SK-N-DZ (cell line): Measurements from ENCODE around the gene SYNGR2. TPM values are rescaled to one million over a fixed set of nuclear protein-coding genes. Genes with fewer than 3 reads are reported as not detected.
A peak's percentile ranks its signal among the peaks of the same experiment; 100 is the strongest.

Experiments used
- DNase-seq: peaks from one replicate; pipeline ENCODE4 v3.0.0-alpha.2; 2015; ENCODE audit warnings: low spot score
- polyA plus RNA-seq, 2 experiments: library from polyadenylated mRNA; depleted of rRNA; stranded (reverse); fragments of >200 nt; gene quantifications; 2 replicates each; pipeline ENCODE4 v1.2.3, GENCODE V29; 2014

The SYNGR2 gene, protein sequence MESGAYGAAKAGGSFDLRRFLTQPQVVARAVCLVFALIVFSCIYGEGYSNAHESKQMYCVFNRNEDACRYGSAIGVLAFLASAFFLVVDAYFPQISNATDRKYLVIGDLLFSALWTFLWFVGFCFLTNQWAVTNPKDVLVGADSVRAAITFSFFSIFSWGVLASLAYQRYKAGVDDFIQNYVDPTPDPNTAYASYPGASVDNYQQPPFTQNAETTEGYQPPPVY
- polyA plus RNA-seq (2014; cell fraction: cytosol; rRNA removed), result 6.6 and 7.1 TPM in 2 replicates
- polyA plus RNA-seq (2014; cell fraction: nucleus; rRNA removed), result 11.0 and 12.7 TPM in 2 replicates

DNA sequence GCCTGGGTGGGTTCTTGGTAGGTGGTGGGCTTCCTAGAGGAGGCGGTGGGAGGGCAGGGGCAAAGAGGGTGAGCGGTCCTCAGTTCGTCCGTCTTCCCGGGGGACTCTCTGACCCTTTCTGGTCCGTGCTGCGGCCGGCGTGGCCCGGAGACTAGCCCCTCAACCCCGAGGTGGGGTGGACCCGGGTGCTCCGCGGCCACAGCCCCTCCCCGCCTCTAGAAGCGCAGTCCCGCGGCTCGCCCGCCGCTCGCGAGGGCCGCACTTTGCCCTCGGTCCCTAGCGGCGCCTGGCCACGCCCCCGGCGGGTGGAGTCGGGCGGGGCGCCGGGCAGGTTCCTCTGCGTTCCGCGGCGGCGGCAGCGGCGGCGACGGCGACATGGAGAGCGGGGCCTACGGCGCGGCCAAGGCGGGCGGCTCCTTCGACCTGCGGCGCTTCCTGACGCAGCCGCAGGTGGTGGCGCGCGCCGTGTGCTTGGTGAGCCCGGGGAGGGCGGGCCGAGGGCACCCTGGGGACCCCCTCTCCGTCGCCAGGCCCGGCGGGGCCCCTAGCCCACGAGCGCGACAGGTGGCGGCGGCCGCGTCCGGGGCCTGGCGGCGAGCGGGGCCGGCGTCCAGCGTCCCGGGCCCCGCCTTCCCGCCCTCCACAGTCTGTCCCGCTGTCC, at the start of gene SYNGR2:
SYNGR2 (plus strand) TSS at position 340 of the 661 bp plus-strand sequence; CDS start at position 376, 36 bp downstream.
- peak; percentile 80 for DNase-seq

DNA sequence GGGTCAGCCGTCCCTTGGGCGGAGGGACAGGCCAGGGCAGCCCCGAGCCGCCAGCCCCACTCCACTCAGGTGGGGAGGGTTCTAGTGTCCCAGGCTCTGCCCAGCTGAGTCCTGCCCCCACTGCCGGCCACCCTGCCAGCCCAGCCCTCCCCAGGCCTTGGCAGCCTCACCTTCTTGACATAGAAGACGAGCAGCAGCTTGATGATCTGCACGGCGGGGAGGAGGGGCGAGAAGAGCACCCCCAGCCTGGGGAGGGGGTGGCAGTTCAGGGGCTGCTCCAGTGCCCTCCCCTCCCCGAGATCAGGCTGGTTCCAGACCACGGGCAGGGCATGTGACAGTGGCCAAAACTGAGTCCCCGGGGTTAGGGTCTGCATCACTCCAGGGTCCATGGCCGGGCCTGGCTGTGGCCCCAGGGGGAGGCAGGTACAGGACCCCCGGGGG, 49.6 kb upstream of the SYNGR2 start:
- no peak for DNase-seq

DNA sequence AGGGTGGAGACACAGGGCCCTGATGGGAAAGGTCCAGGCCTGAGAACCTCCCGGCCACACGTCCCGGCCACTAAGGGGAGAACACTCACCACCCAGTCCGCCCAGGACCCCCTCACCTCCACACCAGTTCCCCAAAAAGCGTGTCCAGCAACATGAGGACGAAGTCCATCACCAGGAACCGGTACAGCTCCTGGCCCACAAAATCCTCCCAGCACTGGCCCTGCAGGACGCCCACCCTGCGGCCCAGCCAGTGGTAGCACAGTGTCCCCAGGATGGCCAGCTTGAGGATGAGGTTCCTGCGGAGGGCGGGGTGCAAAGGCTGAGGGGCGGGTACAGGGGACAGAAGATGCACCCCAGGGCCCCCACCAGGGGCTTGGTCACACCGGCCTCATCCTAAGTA, 47.8 kb upstream of the SYNGR2 start:
- no peak for DNase-seq

DNA sequence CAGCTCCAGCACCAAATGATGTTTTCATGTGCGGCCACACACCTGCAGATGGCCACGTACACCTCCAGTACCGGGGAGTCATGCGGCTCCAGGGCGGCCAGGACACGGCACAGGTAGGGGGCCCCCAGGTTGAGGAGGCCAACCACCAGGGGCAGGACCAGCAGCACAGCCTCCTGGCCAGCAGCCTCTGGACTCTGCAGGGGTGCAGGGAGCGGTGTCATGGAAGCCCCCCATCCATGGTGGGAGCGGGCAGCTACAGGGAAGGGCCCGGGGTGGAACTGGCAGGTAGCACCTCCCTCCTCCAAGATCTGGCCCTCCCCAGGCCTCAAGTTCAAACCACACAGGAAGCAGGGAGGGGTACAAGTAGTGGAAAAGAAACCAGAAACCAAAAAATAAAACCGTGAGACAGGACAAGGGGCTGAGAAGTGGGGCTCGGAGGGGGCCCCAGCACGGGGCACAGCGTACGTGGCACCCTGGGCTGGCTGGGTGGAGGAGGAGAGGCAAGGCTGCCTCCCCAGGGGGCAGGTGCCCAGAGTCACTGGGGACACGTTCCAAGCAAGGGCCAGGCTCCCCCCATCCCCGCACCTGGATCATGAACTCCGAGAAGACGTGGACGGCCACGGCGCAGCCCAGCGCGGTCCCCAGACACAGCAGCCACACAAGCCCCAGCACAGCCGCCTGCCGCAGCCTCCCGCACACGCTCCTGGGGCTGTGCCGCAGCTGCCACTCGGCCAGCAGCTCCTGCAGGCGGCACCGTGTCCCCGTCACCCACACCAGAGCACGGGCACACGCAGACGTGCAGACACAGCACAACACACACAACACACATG, 47.2 kb upstream of the SYNGR2 start:
- no peak for DNase-seq

DNA sequence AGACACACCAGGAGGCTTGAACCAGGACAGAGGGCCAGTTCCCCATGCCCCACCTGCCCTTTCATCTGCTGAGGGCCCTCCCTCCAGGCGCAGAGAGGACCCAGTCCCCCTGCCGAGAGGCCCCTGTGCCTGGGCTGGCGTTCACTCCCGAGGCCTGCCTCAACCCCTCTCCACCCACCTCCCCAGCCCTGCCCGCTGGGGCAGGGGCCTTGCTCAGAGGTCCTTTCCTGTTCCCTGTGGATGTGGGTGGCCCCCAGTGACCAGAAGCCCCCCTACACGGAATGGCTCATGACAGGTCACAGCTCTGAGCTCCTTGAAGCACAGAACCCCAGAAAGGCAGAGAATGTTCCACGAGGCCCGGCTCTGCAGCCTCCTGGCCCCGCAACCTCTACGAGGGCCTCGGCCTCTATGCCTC, 46.6 kb upstream of the SYNGR2 start:
- no peak for DNase-seq

DNA sequence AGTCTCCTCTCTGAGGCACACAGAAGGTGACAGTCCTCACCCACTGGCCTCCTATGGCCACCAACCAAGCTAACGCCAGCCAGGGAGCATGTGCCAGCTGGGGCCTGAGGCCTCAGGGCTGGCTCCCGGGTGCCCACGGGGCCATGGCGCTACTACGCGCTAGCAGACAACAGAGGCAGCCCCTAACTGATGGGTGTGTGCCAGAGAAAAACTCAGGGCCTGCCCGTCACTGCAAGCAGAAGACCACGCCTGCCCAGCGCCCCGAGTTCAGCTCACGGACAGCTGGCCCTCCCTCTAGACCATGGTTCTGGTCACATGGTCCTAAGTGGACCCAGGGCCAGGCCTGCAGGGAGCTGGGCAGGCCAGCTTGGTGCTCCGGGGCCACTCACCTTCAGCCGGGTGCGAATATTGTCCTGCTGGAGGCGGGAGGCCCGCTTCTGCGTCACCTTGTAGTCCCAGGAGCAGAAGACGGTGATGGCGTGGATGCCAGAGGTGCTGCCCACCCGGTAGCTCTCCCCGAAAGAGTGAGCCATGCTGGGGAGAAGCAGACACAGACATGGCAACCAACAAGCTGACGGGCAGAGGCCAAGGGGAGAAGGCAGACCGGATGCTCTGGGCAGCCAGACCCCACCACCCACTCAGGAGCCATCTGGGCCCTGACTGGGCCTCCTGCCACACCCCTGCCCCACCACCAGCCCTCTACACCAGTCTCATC, 46.0 kb upstream of the SYNGR2 start:
- no peak for DNase-seq

DNA sequence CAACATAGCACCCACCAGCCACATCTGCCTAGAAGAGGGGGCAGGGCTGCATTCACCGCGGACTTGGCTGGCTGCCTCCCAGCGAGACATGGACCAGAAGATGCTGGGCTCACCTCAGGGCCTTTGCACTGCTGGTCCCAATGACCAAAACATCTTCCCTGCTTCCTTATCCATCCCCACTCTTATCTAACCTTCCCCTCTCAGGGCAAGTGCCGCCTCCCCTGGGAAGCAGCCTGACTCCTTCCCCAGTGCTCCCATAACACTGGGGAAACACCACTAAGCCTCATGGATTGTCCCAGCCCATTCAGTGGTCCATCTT, 45.5 kb upstream of the SYNGR2 start:
- no peak for DNase-seq

DNA sequence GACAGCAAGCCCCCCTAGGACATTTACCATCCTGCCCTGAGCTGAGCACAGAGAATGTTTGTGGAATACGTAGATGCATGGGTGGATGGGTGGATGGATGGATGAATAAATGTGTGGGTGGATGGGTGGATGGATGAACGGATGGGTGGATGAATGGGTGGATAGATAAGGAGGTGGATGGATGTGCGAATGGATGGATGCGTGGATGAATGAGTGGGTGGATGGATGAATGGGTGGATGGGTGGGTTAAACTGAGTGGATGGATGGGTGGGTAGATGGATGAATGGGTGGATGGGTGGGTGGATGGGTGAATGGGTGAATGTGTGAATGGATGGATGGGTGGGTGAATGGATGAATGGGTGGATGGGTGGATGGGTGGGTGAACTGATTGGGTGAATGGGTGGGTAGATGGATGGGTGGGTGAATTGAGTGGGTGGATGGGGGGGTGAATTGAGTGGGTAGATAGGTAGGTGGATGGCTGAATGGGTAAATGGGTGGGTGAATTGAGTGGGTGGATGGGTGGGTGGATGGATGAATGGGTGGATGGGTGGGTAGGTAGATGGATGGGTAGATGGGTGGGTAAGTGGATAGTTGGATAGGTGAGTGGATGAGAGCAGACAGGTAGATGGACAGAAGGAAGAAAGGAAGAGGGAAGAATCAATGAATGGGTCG, 45.0 kb upstream of the SYNGR2 start:
- no peak for DNase-seq

DNA sequence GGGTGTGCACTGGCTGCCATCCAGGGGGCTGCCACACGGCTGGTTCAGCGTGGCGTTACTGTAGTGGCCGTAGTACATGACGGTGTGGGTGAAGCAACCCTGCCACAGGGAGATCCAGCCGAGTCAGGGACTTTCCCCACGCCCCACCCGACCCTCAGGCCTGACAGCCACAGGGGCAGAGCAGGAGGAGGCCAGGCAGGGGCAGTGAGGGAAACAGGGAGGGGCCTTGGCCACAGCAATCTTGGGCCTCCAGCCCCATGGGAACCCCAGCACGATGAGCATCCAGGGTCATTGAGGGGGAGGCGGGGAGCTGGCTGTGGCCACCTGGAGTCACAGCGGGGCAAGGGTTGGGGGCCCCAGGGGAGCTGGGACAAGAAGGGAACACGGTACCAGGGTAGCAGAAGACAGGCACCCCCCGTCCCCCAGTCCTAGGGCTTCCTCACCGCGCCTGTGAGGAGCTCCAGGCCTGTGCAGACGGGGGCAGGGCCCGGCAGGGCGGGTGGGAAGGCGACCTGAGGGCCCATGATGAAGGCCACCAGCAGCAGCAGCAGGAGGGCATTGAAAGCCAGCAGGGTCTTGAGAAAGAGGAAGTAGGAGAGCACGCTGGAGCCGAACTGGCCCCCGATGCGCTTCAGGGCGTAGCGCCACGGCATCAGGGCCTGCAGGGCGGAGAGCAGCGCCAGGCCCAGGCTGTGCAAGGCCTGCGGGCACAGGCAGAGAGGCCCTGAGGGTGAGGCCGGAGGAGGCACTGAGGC, 44.1 kb upstream of the SYNGR2 start:
- no peak for DNase-seq

DNA sequence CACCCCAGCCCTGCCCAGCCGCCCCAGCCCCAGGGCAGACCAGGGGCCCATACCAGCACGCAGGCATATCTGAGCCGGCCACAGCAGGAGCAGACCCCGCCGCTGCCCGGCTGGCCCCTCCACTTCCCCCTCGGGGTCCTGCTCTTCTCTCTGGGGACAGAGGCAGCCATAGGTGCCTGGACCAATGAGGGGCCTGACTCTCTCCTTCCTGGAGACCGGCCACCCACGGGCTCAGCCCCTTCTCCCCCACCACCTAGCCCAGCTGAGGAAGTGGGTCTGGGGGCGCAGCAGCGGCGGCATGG, 43.6 kb upstream of the SYNGR2 start:
- DNase-seq, result no peak

DNA sequence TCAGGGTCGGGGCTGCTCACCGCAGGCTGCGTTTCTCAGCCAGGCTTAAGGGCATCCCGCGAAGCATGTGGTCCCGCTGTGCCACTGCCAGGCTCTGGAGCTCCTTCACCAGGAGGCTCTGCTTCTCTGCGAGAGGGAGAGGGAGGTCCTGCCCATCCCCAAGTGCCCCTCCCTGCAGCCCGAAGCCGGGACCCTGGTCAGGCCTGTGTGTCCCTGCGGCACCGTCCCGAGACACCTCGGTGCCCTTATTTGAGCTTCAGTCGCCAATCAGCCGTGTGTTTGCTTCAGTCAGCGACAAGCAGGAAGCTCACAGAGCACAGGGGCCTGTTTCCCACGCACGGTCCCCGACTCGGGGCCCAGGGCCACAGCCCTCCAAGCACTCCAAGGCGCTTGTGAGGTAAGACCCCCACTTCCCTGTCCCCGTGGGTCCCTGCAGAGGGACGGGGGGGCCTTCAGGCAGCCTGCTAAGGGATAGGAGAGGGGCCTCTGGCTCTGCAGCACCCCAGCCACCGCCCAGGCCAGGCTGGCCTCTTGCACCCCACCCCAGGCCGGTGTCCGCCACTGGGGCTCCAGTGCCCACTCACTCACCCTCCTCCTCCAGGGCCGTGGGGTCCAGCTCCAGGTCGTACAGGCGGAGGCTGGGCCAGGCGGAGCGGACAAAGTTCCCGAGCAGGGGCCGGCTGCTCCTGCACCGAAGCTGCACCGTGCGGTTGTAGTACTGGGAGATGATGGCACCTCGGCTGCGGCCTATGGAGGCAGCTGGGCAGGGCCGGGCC, 43.1 kb upstream of the SYNGR2 start:
- DNase-seq, result no peak

DNA sequence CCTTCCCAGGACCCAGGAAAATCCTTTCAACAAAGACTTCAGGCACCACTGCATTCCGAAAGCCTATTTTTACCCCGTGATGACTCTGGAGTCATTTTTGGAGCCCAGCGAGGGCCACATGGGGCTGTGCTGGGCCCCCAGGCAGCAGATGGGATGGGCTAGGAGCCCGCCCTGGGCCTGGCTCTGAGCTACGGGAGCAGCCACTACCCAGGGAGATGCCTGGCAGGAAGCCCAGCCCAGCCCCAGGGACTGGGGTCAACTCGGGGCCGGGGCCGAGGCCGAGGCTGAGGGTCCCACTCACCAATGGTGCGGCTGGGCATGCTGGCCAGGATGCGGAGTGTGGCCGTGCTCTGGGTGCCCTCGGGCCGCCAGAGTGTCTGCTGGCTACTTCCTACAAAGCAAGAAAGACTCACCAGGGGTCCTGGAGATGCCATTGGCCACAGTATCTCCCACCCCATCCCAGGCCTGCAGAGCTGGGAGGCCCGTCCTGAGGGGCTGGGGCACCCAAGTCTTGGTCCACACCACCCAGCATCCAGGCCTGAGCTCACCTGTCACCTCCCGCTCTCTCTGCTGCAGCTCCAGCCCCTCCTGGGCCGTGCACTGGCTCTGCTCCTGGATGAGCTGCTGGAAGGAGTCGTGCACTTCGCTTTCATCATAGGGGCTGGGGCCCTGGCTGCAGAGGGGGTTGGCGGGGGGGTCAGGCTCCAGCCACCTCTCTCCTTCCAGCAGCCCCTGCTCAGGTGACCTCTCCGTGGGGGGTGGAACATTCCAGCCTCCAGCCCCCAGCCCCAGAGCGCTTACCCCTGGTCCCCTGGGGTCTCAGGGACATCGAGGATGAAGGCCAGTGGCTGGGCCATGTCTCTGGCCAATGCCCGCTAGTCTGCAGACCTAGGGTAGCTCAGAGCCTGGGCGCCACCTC, 42.1 kb upstream of the SYNGR2 start:
- no peak for DNase-seq

DNA sequence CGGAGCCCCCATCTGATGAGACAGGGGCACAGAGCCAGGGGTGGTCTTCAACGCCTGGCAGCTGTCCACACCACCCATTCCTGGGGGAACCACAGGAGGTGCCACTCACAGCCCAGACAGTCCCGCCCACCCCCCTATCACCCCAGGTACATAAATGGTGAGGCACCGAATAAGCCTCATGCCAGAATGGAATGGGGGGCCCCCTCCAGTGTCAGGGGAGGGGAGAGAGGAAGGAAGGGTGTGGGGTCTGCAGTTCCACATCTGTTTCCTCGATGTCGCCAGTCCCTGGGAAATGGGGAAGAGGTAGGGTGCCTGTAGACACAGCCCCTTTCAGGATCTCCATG, 41.5 kb upstream of the SYNGR2 start:
- DNase-seq, result no peak

DNA sequence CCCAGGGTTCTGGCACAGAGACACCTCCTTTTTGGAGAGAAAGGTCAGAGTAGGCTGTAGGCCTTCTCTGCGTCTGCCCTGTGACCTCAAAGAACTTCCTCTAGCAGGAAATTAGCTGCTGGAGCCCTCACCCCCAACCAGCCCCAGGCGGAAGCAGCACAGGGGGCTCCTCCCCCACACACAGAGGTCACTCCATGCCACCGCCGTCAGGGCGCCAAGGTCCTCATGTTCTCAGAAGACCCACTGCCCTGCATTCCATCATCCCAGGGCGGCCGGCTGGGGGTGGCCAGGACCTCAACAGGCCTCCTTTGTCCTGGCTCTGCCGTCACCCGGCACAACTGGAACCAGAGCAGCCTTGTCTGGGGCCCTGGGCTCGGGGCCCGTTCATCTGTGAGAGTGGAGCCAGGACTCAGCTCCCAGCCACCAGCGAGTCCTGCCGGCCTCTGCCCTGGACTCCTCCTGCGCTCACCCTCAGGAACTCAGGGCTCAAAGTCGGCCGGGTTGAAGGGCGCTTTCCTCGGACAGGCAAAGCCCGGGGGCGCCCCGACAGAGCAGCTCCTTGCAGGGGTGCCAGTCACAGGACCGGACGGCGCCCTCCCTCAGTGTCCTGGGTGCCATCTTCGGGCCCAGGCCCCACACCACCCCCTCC, 41.0 kb upstream of the SYNGR2 start:
- DNase-seq, result no peak

DNA sequence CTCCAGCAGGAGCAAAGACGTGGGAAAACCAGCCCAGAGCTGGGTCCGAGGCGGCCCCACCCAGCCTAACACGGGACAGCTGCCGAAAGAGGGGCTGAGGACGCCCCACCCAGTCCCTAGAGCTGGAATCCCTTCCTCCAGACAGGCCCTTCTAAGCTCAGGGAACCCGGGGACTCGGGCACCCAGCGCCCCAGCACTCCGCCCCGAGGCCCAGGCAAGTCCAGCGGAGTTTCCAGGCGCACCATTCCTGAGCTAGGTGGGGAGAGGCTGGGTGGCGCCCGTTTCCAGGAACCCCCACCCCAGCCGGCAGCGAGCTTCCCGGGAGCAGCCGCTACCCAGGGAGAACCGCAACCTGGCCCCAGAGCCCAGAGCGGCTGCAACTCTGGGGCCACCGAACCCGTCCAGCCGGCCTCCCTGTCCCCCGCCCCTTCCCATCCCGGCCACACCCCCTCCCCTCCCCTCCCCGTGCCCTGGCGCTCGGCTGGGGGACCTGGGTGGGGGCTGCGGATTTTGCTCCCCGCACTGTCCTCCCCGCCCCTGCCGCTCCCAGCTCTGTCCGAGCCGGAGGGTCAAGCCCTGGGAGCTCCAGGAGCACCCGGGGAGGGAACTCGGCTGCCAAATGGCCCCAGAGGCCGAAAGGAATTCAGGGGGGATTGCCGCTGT, 40.4 kb upstream of the SYNGR2 start:
- no peak for DNase-seq

DNA sequence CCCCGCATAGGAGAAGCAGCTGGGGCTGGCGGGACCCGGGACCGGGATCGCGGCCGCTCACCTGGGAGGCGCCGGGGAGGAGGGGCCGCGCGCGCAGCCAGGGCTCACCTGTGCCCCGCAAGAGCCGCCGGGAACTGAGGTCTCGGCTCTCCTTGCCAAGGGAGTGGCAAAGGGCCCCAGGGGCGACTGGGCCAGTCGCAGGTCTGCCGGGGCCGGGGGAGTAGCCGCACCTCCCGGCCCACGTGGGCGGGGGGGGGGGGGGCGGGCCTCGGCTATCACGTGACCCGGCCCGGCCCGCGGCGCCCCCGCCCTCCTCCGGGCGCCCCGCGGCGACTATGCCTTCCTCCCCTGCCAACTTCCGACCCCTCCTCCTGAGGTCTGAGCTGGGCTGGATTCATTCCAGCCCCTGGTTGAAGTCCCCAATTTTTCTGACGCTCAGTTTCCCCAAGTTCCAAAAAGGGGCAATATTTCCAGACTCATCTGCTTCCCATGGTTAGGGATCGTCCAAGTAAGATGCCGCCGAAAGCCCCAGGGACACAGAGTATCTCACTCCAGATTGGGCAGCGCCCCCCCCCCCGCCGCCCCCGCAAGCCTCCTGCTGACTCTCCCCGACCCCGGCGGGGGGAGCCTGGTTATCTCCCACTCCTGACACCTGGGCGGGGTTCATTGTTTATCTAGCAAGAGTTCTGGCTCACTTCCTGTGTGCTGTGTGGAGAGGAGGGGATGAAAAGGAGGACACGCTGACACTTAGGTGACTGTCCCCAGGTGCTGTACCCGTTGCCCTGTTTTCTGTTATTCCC, 39.6 kb upstream of the SYNGR2 start, which contains the start of gene TMC6:
TMC6 (minus strand) TSS at position 205 of the 800 bp plus-strand sequence. CDS start 1,923 bp downstream, outside the sequence.
- DNase-seq, result no peak
